ENCODE data around the gene RND2.

RND2 gene

GRCh38 chr17:43028221-43028861 lies 3.3 kb downstream of the RND2 start:
- DNase-seq (ENCODE audit: low read depth), result no peak
- in situ Hi-C loops (cut with HindIII; ENCODE audit: low sequenced_read_pairs), result no loop called here
- H3K4me3 ChIP-seq (ENCODE audit: low read depth, low read length), result no peak overlapping the region
- TF ChIP-seq, protein P1, sequence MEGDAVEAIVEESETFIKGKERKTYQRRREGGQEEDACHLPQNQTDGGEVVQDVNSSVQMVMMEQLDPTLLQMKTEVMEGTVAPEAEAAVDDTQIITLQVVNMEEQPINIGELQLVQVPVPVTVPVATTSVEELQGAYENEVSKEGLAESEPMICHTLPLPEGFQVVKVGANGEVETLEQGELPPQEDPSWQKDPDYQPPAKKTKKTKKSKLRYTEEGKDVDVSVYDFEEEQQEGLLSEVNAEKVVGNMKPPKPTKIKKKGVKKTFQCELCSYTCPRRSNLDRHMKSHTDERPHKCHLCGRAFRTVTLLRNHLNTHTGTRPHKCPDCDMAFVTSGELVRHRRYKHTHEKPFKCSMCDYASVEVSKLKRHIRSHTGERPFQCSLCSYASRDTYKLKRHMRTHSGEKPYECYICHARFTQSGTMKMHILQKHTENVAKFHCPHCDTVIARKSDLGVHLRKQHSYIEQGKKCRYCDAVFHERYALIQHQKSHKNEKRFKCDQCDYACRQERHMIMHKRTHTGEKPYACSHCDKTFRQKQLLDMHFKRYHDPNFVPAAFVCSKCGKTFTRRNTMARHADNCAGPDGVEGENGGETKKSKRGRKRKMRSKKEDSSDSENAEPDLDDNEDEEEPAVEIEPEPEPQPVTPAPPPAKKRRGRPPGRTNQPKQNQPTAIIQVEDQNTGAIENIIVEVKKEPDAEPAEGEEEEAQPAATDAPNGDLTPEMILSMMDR (IDR thresholded peaks at IDR 0.05; ENCODE audit: low read depth, low read length, missing control alignments), result no peak

DNA sequence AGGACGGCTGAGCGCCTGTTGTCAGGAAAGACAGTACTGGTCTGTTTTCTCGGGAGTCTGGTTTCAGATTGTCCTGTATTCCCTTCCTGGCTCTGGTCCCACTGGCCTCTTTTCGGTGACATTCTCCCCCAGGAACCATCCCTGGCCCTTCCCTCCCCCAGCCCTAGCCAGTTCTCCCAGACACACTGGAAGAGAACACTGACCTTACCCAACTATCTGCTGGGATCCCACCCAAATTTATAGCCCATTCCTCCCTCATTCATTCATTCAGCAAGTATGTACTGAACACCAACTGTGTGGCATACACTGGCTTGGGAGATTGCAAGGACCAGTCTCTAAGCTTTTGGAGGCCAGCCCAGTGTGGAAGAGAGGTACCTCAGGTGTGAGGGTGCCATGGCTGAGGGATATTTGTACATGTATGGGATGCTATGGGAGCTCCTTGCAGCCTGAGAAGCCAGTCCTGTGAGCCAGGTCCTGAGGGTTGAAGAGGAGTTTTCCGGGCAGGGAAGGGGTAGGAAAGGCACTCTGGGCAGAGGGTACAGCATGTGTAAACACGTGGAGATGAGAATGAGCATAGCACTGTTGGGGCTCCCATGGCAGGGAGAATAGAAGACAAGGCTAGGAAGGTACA lies 5.2 kb downstream of the RND2 start:
- TF ChIP-seq, protein P1 (IDR thresholded peaks at IDR 0.05; ENCODE audit: low read depth, low read length, missing control alignments), result no peak
- in situ Hi-C loops (cut with HindIII; ENCODE audit: low sequenced_read_pairs), result no loop called here
- DNase-seq (ENCODE audit: low read depth), result no peak
- no peak overlapping the region for H3K4me3 ChIP-seq (ENCODE audit: low read depth, low read length)

GRCh38 chr17:43031666-43032065 lies 6.6 kb downstream of the RND2 start:
- no peak for DNase-seq (ENCODE audit: low read depth)
- no peak overlapping the region for H3K4me3 ChIP-seq (ENCODE audit: low read depth, low read length)
- in situ Hi-C loops (cut with HindIII; ENCODE audit: low sequenced_read_pairs), result no loop called here
- TF ChIP-seq, protein P1 (IDR thresholded peaks at IDR 0.05; ENCODE audit: low read depth, low read length, missing control alignments), result no peak

GRCh38 chr17:43033948-43034881 lies 9.2 kb downstream of the RND2 start:
- TF ChIP-seq, protein P1 (IDR thresholded peaks at IDR 0.05; ENCODE audit: low read depth, low read length, missing control alignments), result no peak
- no peak overlapping the region for H3K4me3 ChIP-seq (ENCODE audit: low read depth, low read length)
- in situ Hi-C loops (cut with HindIII; ENCODE audit: low sequenced_read_pairs), result no loop called here

DNA sequence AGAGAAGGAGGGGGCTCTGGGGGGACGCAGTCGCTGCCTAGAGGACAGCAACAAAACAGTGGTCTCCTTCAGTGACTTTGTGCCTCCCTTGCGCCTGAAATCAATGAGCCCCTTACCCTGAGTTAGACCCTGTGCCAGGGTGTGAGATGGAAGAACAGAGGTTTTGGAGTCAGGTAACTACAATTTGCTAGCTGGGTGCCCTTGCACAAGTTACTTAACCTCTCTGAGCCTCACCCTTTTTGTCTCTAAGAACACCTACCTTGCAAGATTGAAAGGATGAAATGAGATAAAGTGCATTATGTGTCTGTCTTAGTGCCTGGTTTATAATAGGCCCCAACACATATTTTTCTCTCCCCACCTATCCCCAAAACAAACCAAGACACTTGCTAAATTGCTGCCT lies 9.9 kb downstream of the RND2 start:
- in situ Hi-C loops (cut with HindIII; ENCODE audit: low sequenced_read_pairs), result no loop called here

More at GRCh38 chr17:43033948-43034881, 9.2 kb downstream of the RND2 start:
- DNase-seq (ENCODE audit: low read depth), result no peak

GRCh38 chr17:43039646-43040045 lies 14.6 kb downstream of the RND2 start:
- no peak for DNase-seq (ENCODE audit: low read depth)
- in situ Hi-C loops (cut with HindIII; ENCODE audit: low sequenced_read_pairs), result loop anchor here (5.0 kb wide), 1 partner anchor 78 kb away; no protein-coding TSS in a partner anchor
- TF ChIP-seq, protein P1 (IDR thresholded peaks at IDR 0.05; ENCODE audit: low read depth, low read length, missing control alignments), result no peak
- no peak overlapping the region for H3K4me3 ChIP-seq (ENCODE audit: low read depth, low read length)

More for the DNA sequence above, 9.9 kb downstream of the RND2 start:
- DNase-seq (ENCODE audit: low read depth), result no peak
- H3K4me3 ChIP-seq (ENCODE audit: low read depth, low read length), result no peak overlapping the region
- TF ChIP-seq, protein P1 (IDR thresholded peaks at IDR 0.05; ENCODE audit: low read depth, low read length, missing control alignments), result no peak

All from astrocyte of the cerebellum (primary cell).